Astrocyte of the cerebellum (primary cell): ENCODE data around the gene NELFB.
"Not testable (repeated sequence)": the region's sequence is repeated elsewhere in the genome, so short reads cannot be mapped to it uniquely, and the experiment has no call there.

Experiments used
- DNase-seq: peaks from one replicate; pipeline ENCODE4 v3.0.0-alpha.2; 2011; ENCODE audit warnings: low read depth
- H3K4me3 ChIP-seq: 2 replicates; pipeline ENCODE4 v1.5.1; 2011; ENCODE audit warnings: mild to moderate bottlenecking, low read depth, low read length, moderate library complexity
- CTCF ChIP-seq: IDR thresholded peaks from 2 replicates; pipeline ENCODE4 v1.5.1; 2012; ENCODE audit warnings: low read length, low read depth, moderate library complexity, mild to moderate bottlenecking; ENCODE audit errors: missing control alignments
- in situ Hi-C: cut with HindIII; loops from 2 replicates; pipeline ENCODE4 v1.10.0; 2017; ENCODE audit warnings: low sequenced_read_pairs

The NELFB gene

GRCh38 chr9:137240841-137241489 lies 14.2 kb upstream of the NELFB start, which contains the start of gene TUBB4B:
TSS of gene TUBB4B (plus strand) at chr9:137241287. CDS start at chr9:137241361, 74 bp downstream.
- in situ Hi-C loops = no loop called here
- no peak for TF ChIP-seq CTCF
- peak; percentile 100 for DNase-seq
- peak within 1 kb of the TSS; percentile 86 for H3K4me3 ChIP-seq

- in situ Hi-C loops = no loop called here
- DNase-seq = no peak
- TF ChIP-seq CTCF = no peak
- H3K4me3 ChIP-seq = peak overlapping the region; percentile 86
Observed at GRCh38 chr9:137241490-137242268, 13.4 kb upstream of the NELFB start.

- H3K4me3 ChIP-seq = peak overlapping the region; percentile 86
- no peak for TF ChIP-seq CTCF
- no peak for DNase-seq
- in situ Hi-C loops = no loop called here
Observed at GRCh38 chr9:137242269-137243203, 12.6 kb upstream of the NELFB start.

GRCh38 chr9:137243266-137243625 lies 11.9 kb upstream of the NELFB start:
- in situ Hi-C loops, DNase-seq: not testable (repeated sequence)
- peak overlapping the region; percentile 86 for H3K4me3 ChIP-seq

GRCh38 chr9:137243626-137244485 lies 11.3 kb upstream of the NELFB start:
- no peak for TF ChIP-seq CTCF
- DNase-seq = no peak
- in situ Hi-C loops = no loop called here
- H3K4me3 ChIP-seq = no peak overlapping the region

GRCh38 chr9:137244486-137245449 lies 10.4 kb upstream of the NELFB start:
- no peak overlapping the region for H3K4me3 ChIP-seq
- TF ChIP-seq CTCF = no peak
- DNase-seq = no peak
- in situ Hi-C loops = no loop called here
